CD4-positive, CD25-positive, alpha-beta regulatory T cell (primary cell): ENCODE data around the gene MTX1. TPM values are rescaled to one million over a fixed set of nuclear protein-coding genes. Genes with fewer than 3 reads are reported as not detected.

ENCODE experiments used
- ATAC-seq, 2 donors: fragments of 150-1000 bp; cut with Tn5 transposase; one replicate each; pipeline ENCODE4 v1.10.0; 2021; ENCODE audit warnings: low read depth in 2 of 2, moderate number of reproducible peaks in 2 of 2, moderate library complexity in 1 of 2
- DNase-seq, 3 donors: peaks; one replicate each; pipeline versions ENCODE4 v3.0.0 to v3.0.0-alpha.2; 2012 to 2022; ENCODE audit warnings: mixed read lengths in 1 of 3
- H3K27ac ChIP-seq: one replicate; pipeline ENCODE4 v1.7.0; 2013; ENCODE audit warnings: mild to moderate bottlenecking, low read length; ENCODE audit not compliant: insufficient read depth, poor library complexity, severe bottlenecking
- H3K27me3 ChIP-seq: one replicate; pipeline ENCODE4 v1.7.0; 2013; ENCODE audit warnings: low read length; ENCODE audit not compliant: control insufficient read depth, insufficient read depth
- H3K36me3 ChIP-seq: one replicate; pipeline ENCODE4 v1.7.0; 2013; ENCODE audit warnings: mild to moderate bottlenecking, low read length, moderate library complexity; ENCODE audit not compliant: control insufficient read depth, insufficient read depth
- H3K4me1 ChIP-seq: 2 replicates; pipeline ENCODE4 v1.7.0; 2013; ENCODE audit warnings: mild to moderate bottlenecking, low read length; ENCODE audit not compliant: insufficient read depth, control insufficient read depth, poor library complexity, severe bottlenecking
- H3K4me3 ChIP-seq: one replicate; pipeline ENCODE4 v1.7.0; 2013; ENCODE audit warnings: low read depth, mild to moderate bottlenecking, low read length, moderate library complexity
- H3K9me3 ChIP-seq, 2 experiments: 1 replicate in 1 of 2; 2 replicates in 1 of 2; pipeline ENCODE4 v1.7.0; 2013; ENCODE audit warnings: low read length in 2 of 2, mild to moderate bottlenecking in 1 of 2, moderate library complexity in 1 of 2; ENCODE audit not compliant: control insufficient read depth in 2 of 2
- H3K27ac Mint-ChIP-seq, 3 donors: one replicate each; pipeline ENCODE4 v1.8.0; 2020 to 2022; ENCODE audit warnings: mild to moderate bottlenecking in 3 of 3, mixed read lengths in 3 of 3, moderate library complexity in 2 of 3
- H3K27me3 Mint-ChIP-seq: one replicate; pipeline ENCODE4 v1.8.0; 2022; ENCODE audit warnings: mild to moderate bottlenecking, mixed read lengths
- H3K36me3 Mint-ChIP-seq: one replicate; pipeline ENCODE4 v1.8.0; 2020; ENCODE audit warnings: mixed read lengths
- H3K4me1 Mint-ChIP-seq, 4 donors: one replicate each; pipeline ENCODE4 v1.8.0; 2020 to 2022; ENCODE audit warnings: mixed read lengths in 4 of 4, mild to moderate bottlenecking in 1 of 4
- H3K4me3 Mint-ChIP-seq, 4 donors: one replicate each; pipeline ENCODE4 v1.8.0; 2020 to 2022; ENCODE audit warnings: mild to moderate bottlenecking in 4 of 4, mixed read lengths in 4 of 4, moderate library complexity in 3 of 4
- H3K9me3 Mint-ChIP-seq, 7 donors: one replicate each; pipeline ENCODE4 v1.8.0; 2020 to 2022; ENCODE audit warnings: mixed read lengths in 7 of 7, mild to moderate bottlenecking in 3 of 7, moderate library complexity in 2 of 7
- polyA plus RNA-seq, 4 donors: library from polyadenylated mRNA; unstranded; fragments of 300-500 nt; fragmentation: Illumina TruSeq; gene quantifications; one replicate each; pipeline ENCODE4 v1.2.3, GENCODE V29; 2021
- total RNA-seq: library from RNA; stranded (reverse); gene quantifications from one replicate; pipeline ENCODE4 v1.2.3, GENCODE V29; 2022

The MTX1 gene
- total and polyA plus RNA-seq, 5 donors from 2014 or later: 18.4 to 52.2 (median 46.0) TPM

GRCh38 chr1:155202731-155203515, 5.6 kb upstream of the MTX1 start:
- Histone ChIP-seq H3K36me3 (no peaks in the 10 kb centered on the region), H3K27me3 (no peaks in the 10 kb centered on the region), H3K9me3 (no peaks in the 10 kb centered on the region), H3K4me3 (no peak overlapping the region), H3K4me1 (peaks cover 11% of the 10 kb centered on the region), H3K27ac (no peak overlapping the region)
- Mint-ChIP-seq H3K4me3 (peak overlapping the region in 1 of 4 donors; percentile 29), H3K27ac (no peak overlapping the region), H3K27me3 (no peaks in the 10 kb centered on the region), H3K9me3 (no peaks in the 10 kb centered on the region), H3K4me1 (peaks cover 0 to 11% (median 10%) of the 10 kb centered on the region in 4 donors), H3K36me3 (peaks cover 7% of the 10 kb centered on the region)
- ATAC-seq (no peak), DNase-seq (no peak)

- no peak overlapping the region for H3K27ac Mint-ChIP-seq
- Histone ChIP-seq H3K4me3 (no peak overlapping the region), H3K27me3 (no peaks in the 10 kb centered on the region), H3K4me1 (peaks cover 27% of the 10 kb centered on the region), H3K9me3 (no peaks in the 10 kb centered on the region), H3K36me3 (no peaks in the 10 kb centered on the region), H3K27ac (no peak overlapping the region)
- peaks cover 4% of the 10 kb centered on the region for H3K36me3 Mint-ChIP-seq
- ATAC-seq: no peak
- no peaks in the 10 kb centered on the region for H3K27me3 Mint-ChIP-seq
- no peak overlapping the region for H3K4me3 Mint-ChIP-seq
- DNase-seq: no peak
- H3K9me3 Mint-ChIP-seq: no peaks in the 10 kb centered on the region
- H3K4me1 Mint-ChIP-seq: peaks cover 5 to 26% (median 17%) of the 10 kb centered on the region in 4 donors
Measured at GRCh38 chr1:155205035-155205434, 3.5 kb upstream of the MTX1 start.

- no peak overlapping the region for H3K27ac Mint-ChIP-seq
- H3K36me3 Mint-ChIP-seq: peaks cover 5% of the 10 kb centered on the region
- no peak for ATAC-seq
- no peaks in the 10 kb centered on the region for H3K36me3 ChIP-seq
- no peaks in the 10 kb centered on the region for H3K9me3 ChIP-seq
- no peak overlapping the region for H3K4me3 ChIP-seq
- peaks cover 5 to 27% (median 21%) of the 10 kb centered on the region in 4 donors for H3K4me1 Mint-ChIP-seq
- H3K27me3 Mint-ChIP-seq: no peaks in the 10 kb centered on the region
- H3K4me1 ChIP-seq: peaks cover 27% of the 10 kb centered on the region
- H3K4me3 Mint-ChIP-seq: peak overlapping the region in 1 of 4 donors; percentile 29
- no peaks in the 10 kb centered on the region for H3K27me3 ChIP-seq
- no peak overlapping the region for H3K27ac ChIP-seq
- DNase-seq: no peak
- no peaks in the 10 kb centered on the region for H3K9me3 Mint-ChIP-seq
Measured at GRCh38 chr1:155205969-155206593, 2.4 kb upstream of the MTX1 start.

- peaks cover 27% of the 10 kb centered on the region for H3K4me1 ChIP-seq
- no peaks in the 10 kb centered on the region for H3K27me3 ChIP-seq
- H3K27ac Mint-ChIP-seq: peak overlapping the region; percentile 91 to 95 (median 95)
- ATAC-seq (peak; percentile 53 to 56), DNase-seq (peak; percentile 78 to 91 (median 87))
- H3K4me1 Mint-ChIP-seq: peaks cover 5 to 27% (median 21%) of the 10 kb centered on the region in 4 donors
- H3K27ac ChIP-seq: peak overlapping the region; percentile 99
- H3K36me3 Mint-ChIP-seq: peaks cover 5% of the 10 kb centered on the region
- H3K27me3 Mint-ChIP-seq: no peaks in the 10 kb centered on the region
- H3K9me3 Mint-ChIP-seq: no peaks in the 10 kb centered on the region
- peak overlapping the region; percentile 73 to 95 (median 86) for H3K4me3 Mint-ChIP-seq
- no peak overlapping the region for H3K4me3 ChIP-seq
- no peaks in the 10 kb centered on the region for H3K9me3 ChIP-seq
- H3K36me3 ChIP-seq: peaks cover 3% of the 10 kb centered on the region
Measured at GRCh38 chr1:155206891-155207805, 1.3 kb upstream of the MTX1 start.

GRCh38 chr1:155207806-155208540, 522 bp upstream of the MTX1 start, which contains the start of gene THBS3:
Gene THBS3 (minus strand): TSS chr1:155207897. CDS start chr1:155207876, 21 bp downstream.
- peak within 1 kb of the TSS; percentile 59 for H3K4me3 ChIP-seq
- peak within 1 kb of the TSS; percentile 87 to 95 (median 92) for H3K4me3 Mint-ChIP-seq
- DNase-seq: no peak

GRCh38 chr1:155209312-155209721, 822 bp downstream of the MTX1 start:
- peaks cover 4% of the 10 kb centered on the region for H3K36me3 ChIP-seq
- ATAC-seq: no peak
- DNase-seq: no peak
- H3K36me3 Mint-ChIP-seq: peaks cover 5% of the 10 kb centered on the region
- no peaks in the 10 kb centered on the region for H3K9me3 ChIP-seq
- peaks cover 27% of the 10 kb centered on the region for H3K4me1 ChIP-seq
- peak overlapping the region; percentile 93 for H3K4me3 ChIP-seq
- peaks cover 5 to 27% (median 21%) of the 10 kb centered on the region in 4 donors for H3K4me1 Mint-ChIP-seq
- H3K9me3 Mint-ChIP-seq: no peaks in the 10 kb centered on the region
- H3K27me3 Mint-ChIP-seq: no peaks in the 10 kb centered on the region
- H3K27me3 ChIP-seq: no peaks in the 10 kb centered on the region
- peak overlapping the region; percentile 76 to 95 (median 86) for H3K27ac Mint-ChIP-seq
- peak overlapping the region; percentile 99 for H3K27ac ChIP-seq
- peak overlapping the region; percentile 87 to 96 (median 92) for H3K4me3 Mint-ChIP-seq

More at GRCh38 chr1:155207806-155208540, 522 bp upstream of the MTX1 start, which contains the start of gene THBS3:
- Histone ChIP-seq H3K27me3 (no peaks in the 10 kb centered on the region), H3K27ac (peak within 1 kb of the TSS; percentile 99), H3K9me3 (no peaks in the 10 kb centered on the region), H3K4me1 (peaks cover 27% of the 10 kb centered on the region), H3K36me3 (peaks cover 4% of the 10 kb centered on the region)
- peaks cover 5% of the 10 kb centered on the region for H3K36me3 Mint-ChIP-seq
- peak within 1 kb of the TSS; percentile 93 to 96 (median 95) for H3K27ac Mint-ChIP-seq
- no peaks in the 10 kb centered on the region for H3K9me3 Mint-ChIP-seq
- H3K4me1 Mint-ChIP-seq: peaks cover 5 to 27% (median 21%) of the 10 kb centered on the region in 4 donors
- H3K27me3 Mint-ChIP-seq: no peaks in the 10 kb centered on the region
- ATAC-seq: no peak
